Activated CD4-positive, alpha-beta T cell treated with anti-CD3 and anti-CD28 coated beads, Interleukin-2, amount 50 U/mL, for 4 hours (primary cell): ENCODE measurements around the gene PRR35.

Experiments used
- DNase-seq, 2 experiments: peaks; one replicate each; pipeline ENCODE4 v3.0.0-alpha.2; 2020

The PRR35 gene

DNA sequence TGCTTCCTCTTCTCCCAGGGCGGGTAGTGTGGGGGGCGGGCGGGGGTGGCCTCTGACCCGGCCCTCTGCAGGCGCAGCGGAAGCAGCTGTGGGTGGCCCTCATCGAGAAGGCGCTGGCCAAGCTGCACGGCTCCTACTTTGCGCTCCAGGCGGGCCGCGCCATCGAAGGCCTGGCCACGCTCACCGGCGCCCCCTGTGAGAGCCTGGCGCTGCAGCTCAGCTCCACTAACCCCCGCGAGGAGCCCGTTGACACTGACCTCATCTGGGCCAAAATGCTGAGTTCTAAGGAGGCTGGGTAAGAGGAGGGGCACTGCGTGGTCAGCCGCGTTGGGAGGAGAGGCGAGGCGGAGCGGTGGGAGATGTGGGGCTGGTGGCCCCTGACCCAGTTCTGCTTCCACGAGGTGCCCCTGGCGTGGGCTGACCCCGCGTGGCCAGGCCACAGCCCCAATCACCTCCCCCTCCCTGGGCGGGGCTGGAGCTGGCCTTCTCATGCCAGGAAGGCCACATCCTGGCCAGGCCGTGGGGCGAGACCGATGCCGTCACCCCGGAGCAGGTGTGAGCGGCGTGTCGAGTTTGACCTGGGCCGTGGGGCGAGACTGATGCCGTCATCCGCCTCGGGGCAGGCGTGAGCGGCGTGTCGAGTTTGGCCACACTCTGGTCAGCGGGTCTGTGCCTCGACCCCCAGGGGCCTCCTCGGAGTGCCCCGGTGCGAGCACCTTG lies 10.5 kb upstream of the PRR35 start:
- no peak for DNase-seq

- DNase-seq, result no peak
Observed at GRCh38 chr16:551210-551609, 9.0 kb upstream of the PRR35 start.

GRCh38 chr16:552171-552570 lies 8.0 kb upstream of the PRR35 start:
- DNase-seq, result no peak

- no peak for DNase-seq
Observed at GRCh38 chr16:553601-554296, 6.4 kb upstream of the PRR35 start.

DNA sequence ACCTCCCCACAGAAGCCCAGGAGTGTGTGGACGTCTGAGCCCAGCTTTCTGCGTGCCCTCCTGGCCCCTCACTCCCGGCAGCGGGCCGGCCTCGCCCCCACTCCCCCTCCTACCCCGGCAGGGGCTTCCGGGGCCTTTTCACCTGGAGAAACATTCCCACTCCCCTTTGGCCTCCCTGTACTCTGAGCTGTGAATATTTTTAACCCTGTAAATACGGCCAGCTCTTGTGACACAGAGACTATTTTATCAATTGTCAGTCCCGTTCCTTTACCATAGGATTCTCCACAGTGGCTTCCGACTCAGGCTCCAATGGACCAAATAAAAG lies 5.9 kb upstream of the PRR35 start:
- no peak for DNase-seq

DNA sequence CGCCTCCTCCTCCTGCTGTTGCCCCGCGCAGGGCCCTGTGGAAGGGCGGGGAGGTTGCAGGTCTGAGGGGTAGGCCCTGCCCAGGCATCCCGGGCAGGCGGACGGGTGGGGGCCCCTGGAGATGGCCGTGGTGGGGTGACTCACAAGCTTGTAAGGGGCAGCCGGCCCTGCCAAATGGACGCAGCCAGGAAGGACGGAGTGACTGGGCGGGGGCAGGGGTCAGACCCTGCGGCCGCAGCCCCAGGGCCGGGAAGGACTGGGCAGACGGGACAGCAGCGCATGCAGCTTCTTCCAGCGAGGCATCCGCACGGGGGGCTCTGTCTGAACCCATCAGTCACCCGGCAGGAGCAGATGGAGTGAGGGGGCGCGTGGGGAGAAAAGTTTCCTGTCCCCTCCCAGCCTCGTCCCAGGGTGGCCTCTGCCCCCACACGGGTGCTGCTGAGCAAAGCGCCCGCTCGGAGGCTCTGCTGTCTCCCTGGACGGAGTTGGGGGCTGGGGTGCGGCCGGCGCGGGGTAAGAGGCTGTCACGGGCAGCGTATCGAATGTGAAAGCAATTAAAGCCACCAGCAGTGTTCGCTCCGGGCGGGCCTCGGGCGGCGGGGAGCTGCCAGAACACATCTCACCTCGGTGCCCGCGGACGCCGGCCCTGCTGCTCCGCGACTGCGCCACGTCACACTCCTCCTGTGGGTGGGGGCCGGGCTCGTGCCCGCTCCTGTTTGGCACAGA lies 5.4 kb upstream of the PRR35 start:
- DNase-seq, result no peak

DNA sequence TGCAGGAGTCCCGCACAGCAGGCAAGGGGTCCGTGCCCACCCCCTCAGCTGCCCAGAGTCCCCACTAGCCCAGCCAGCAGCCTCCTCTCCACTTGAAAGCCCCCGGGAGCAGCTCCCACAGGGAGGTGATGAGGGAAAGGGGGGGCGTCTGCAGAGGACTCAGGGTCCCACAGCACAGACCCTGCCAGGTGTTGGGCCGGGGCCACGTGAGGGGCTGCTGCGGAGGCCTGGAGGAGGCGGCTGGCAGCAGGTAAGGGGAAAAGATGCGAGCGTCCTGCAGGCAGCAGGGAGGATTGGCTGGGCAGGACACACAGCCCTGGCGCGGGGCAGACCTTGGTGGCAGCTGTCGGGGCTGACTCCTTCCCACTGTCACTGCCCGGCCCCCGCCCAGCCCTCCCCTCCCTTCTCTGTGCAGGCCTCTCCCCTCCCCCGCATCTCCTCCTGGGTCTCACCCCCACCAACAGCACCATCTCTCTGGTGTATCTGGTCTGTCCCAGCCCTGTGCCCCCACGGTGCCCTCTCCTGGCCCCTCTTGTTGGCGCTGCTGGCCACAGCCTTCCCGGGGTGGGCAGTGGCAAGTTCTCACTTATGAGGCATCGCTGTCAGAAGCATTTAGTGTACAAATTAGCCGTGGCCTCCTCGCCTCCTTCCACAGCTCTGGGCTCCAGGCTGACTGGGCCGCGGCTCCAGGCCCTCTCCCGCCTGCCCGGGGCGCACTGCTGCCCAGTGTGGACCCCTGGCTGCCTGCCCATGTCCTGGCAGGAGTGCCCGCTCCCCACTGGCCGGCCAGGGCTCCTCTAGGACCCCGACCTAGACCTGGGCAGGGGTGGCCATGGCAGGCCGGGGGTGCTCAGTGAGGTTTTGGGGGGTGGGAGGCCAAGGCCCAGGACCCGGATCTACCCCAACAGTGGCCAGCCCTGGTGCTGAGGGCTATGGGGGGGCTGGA lies 4.4 kb upstream of the PRR35 start:
- no peak for DNase-seq

- no peak for DNase-seq
Observed at GRCh38 chr16:556474-557173, 3.6 kb upstream of the PRR35 start.

GRCh38 chr16:557463-558297 lies 2.5 kb upstream of the PRR35 start:
- no peak for DNase-seq

GRCh38 chr16:558298-559020 lies 1.7 kb upstream of the PRR35 start:
- DNase-seq, result no peak

DNA sequence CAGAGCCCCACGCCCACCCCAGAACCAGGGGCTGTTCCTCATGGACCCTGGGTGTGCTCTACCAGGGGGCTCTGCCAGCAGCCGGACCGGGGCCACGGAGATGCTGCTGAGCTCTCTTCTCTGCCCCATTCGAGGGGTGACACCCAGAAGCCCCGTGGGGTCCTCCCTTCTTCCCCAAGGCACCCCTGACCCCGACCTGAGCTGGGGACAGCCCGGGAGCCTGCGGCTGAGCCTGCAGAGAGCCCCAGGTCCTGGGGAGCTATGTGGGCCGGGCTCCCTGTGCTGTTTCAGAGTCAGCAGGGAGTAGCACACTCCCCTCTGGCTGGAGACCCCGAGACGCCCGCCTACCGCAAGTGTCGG lies 1.2 kb upstream of the PRR35 start:
- no peak for DNase-seq

GRCh38 chr16:559411-560203 lies 587 bp upstream of the PRR35 start:
- no peak for DNase-seq

DNA sequence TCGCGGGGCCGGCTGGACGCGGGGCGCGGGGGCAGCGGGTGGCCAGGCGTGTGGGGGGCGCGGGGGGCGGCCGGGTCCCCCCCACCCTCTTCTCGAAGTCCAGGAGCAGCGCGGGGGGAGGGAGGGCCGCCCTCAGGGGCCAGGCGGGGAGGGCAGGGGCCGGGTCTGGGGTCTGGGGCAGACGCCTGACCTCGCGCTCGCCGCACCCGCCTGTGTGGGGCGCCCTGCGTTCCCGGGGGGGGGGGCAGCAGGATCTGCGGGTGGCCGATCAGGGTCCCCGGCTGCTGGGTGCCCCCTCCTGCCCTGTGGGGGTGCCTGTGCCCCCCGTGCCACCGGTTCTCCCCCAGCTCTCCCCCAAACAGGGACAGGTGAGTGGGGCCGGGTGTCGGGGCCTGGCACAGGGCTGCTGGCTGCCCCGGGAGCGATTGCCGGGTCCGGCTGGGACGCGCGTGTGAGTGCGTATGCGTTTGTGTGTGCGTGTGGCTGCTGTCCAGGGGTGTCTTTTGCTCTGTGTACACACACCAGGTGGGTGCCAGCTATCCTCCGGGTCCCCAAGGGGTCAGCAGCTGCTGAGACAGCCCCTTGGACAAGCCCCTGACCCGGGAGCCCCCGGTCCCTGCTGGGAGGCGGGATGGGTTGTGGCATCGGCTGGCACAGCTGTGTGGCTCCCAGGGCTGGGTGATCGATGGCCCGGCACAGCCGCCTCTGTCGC lies 663 bp downstream of the PRR35 start:
- DNase-seq, result no peak

DNA sequence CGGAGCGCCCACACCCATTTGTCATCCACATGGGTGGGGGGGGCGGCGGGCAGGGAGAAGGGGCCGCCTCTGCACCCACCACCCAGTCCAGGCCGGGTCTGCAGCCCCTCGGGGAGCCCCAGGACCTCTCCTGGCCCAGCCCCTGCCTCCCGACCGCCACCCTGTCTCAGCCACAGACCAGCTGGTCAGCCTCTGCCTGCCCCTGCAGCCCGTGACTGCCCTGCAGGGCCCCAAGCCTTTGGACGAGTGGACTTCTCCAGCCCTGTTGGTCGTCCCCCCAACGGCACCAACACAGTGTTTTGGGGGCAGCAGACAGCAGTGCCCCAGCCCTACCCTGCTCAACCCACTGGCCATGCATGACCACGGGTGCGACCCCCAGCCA lies 1.2 kb downstream of the PRR35 start:
- no peak for DNase-seq

DNA sequence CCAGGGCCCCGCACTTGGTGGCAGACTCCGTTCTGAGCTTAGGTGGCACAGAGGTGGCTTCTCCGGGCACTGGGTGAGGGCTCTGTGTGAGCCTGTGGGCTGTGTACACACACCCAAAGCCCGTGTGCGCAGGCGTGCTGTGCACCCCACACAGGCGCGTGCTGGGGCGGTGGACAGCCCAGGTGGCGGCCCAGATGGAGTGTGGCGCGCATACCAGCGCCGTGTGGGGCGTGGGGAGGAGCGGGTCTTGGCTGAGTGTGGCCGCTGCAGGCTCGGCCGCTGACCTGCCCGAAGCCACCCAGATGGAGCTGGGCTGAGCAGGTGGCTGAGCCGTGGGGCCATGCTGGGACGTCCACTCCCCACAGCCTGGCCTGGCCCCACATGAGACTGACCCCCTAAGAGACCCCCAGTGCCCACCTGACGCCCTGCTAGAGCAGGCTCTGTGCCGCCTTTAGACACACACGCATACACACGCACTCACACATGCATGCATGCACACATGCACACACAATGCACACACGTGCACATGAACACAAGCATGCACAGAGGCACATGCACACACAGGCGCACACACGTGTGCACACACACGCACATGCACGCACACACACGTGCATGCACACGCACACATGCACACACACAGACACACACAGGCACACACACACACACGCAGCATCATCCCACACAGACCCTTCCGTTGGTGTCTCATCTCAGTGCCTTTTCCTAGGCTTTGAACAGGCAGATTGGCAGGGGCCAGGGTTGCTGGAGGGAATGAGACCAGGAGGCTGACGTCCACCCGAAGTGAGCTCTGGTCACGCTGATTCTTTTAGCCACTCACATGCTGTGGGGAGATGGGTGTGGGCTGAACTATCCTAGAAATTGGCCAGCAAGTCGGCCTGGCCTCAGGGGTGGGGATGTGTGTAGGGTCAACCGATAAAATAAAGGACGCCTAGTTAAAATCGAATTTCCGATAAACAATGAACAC lies 2.1 kb downstream of the PRR35 start:
- DNase-seq, result no peak

- no peak for DNase-seq
Observed at GRCh38 chr16:563072-563644, 3.0 kb downstream of the PRR35 start.

DNA sequence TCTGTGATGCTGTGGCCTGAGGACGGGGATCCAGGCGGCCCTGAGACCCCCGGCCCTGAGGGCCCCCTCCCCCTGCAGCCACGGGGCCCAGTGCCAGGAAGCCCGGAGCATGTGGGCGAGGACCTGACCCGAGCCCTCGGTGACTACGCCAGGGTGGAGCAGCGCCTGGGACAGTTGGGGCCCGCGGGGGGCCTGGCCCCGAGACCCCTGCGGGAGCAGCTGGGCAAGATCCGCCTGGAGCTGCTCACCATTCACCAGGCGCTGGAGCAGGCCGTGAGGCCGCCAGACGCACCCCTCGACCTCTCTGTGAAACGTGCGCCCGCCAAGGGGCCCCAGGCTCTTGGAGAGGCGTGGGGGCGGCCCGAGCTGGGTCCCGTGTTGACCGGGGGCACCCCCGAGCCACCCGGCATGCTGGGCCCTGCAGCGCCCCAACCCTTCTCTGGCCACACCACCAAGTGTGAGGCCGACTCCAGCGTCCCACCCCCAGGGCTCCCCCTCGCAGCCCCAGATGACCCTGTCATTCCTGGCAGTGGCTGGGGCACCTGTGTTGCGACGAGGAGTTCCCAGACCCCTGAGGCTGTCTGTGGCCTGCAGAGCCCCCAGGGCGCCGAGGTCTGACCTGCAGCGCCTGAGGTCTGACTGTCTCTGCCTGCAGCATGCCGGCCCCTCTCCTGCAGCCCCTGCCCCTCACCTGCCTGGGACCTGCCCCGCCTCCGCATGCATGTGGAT lies 4.7 kb downstream of the PRR35 start:
- no peak for DNase-seq
